ENCODE results near the gene CSF3. TPM values are rescaled to one million over a fixed set of nuclear protein-coding genes. Genes with fewer than 3 reads are reported as not detected.

The CSF3 gene
- polyA plus RNA-seq, 4 donors: 2.0 to 2.8 TPM; not detected in 2

DNA sequence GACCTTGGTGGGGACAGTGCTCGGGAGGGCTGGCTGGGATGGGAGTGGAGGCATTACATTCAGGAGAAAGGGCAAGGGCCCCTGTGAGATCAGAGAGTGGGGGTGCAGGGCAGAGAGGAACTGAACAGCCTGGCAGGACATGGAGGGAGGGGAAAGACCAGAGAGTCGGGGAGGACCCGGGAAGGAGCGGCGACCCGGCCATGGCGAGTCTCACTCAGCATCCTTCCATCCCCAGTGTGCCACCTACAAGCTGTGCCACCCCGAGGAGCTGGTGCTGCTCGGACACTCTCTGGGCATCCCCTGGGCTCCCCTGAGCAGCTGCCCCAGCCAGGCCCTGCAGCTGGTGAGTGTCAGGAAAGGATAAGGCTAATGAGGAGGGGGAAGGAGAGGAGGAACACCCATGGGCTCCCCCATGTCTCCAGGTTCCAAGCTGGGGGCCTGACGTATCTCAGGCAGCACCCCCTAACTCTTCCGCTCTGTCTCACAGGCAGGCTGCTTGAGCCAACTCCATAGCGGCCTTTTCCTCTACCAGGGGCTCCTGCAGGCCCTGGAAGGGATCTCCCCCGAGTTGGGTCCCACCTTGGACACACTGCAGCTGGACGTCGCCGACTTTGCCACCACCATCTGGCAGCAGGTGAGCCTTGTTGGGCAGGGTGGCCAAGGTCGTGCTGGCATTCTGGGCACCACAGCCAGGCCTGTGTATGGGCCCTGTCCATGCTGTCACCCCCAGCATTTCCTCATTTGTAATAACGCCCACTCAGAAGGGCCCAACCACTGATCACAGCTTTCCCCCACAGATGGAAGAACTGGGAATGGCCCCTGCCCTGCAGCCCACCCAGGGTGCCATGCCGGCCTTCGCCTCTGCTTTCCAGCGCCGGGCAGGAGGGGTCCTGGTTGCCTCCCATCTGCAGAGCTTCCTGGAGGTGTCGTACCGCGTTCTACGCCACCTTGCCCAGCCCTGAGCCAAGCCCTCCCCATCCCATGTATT lies 1.1 kb downstream of the CSF3 start:
- H3K9me3 ChIP-seq (ENCODE audit: control insufficient read depth in 2 of 2, insufficient read depth in 1 of 2, low read depth in 1 of 2, low read length in 1 of 2): no peaks in the 10 kb centered on the region
- H3K27me3 ChIP-seq (ENCODE audit: control insufficient read depth in 3 of 3, insufficient read depth in 3 of 3, low read length in 3 of 3): no peaks in the 10 kb centered on the region
- WGBS, 3 donors: 80 to 84% (median 82%) methylated on average over 22 to 26 of the region's 26 CpGs
- no peak for FAIRE-seq
- H3K36me3 ChIP-seq (ENCODE audit: control insufficient read depth in 3 of 3, insufficient read depth in 2 of 3, low read depth in 1 of 3, low read length in 3 of 3): peaks cover 6 to 43% (median 8%) of the 10 kb centered on the region in 3 donors
- H3K4me3 ChIP-seq (ENCODE audit: low read depth in 1 of 3, low read length in 3 of 3): no peak overlapping the region
- peaks cover 0 to 16% (median 0%) of the 10 kb centered on the region in 3 donors for H3K4me1 ChIP-seq (ENCODE audit: control insufficient read depth in 3 of 3, insufficient read depth in 2 of 3, low read depth in 1 of 3, low read length in 2 of 3)
- no peak for DNase-seq
- H3K27ac ChIP-seq (ENCODE audit: low read depth in 1 of 3, low read length in 2 of 3): no peak overlapping the region

DNA sequence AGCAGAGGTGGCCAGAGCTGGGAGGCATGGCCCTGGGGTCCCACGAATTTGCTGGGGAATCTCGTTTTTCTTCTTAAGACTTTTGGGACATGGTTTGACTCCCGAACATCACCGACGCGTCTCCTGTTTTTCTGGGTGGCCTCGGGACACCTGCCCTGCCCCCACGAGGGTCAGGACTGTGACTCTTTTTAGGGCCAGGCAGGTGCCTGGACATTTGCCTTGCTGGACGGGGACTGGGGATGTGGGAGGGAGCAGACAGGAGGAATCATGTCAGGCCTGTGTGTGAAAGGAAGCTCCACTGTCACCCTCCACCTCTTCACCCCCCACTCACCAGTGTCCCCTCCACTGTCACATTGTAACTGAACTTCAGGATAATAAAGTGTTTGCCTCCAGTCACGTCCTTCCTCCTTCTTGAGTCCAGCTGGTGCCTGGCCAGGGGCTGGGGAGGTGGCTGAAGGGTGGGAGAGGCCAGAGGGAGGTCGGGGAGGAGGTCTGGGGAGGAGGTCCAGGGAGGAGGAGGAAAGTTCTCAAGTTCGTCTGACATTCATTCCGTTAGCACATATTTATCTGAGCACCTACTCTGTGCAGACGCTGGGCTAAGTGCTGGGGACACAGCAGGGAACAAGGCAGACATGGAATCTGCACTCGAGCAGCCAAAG lies 2.3 kb downstream of the CSF3 start:
- Histone ChIP-seq H3K36me3 (ENCODE audit: control insufficient read depth in 3 of 3, insufficient read depth in 2 of 3, low read depth in 1 of 3, low read length in 3 of 3) (peaks cover 6 to 56% (median 20%) of the 10 kb centered on the region in 3 donors), H3K4me3 (ENCODE audit: low read depth in 1 of 3, low read length in 3 of 3) (no peak overlapping the region), H3K27ac (ENCODE audit: low read depth in 1 of 3, low read length in 2 of 3) (peak overlapping the region in 1 of 3 donors; percentile 26), H3K4me1 (ENCODE audit: control insufficient read depth in 3 of 3, insufficient read depth in 2 of 3, low read depth in 1 of 3, low read length in 2 of 3) (peaks cover 0 to 16% (median 0%) of the 10 kb centered on the region in 3 donors), H3K9me3 (ENCODE audit: control insufficient read depth in 2 of 2, insufficient read depth in 1 of 2, low read depth in 1 of 2, low read length in 1 of 2) (no peaks in the 10 kb centered on the region), H3K27me3 (ENCODE audit: control insufficient read depth in 3 of 3, insufficient read depth in 3 of 3, low read length in 3 of 3) (no peaks in the 10 kb centered on the region)
- FAIRE-seq (no peak), DNase-seq (no peak)
- 56 to 59% (median 58%) methylated on average over 15 of the region's 15 CpGs for WGBS, 3 donors

DNA sequence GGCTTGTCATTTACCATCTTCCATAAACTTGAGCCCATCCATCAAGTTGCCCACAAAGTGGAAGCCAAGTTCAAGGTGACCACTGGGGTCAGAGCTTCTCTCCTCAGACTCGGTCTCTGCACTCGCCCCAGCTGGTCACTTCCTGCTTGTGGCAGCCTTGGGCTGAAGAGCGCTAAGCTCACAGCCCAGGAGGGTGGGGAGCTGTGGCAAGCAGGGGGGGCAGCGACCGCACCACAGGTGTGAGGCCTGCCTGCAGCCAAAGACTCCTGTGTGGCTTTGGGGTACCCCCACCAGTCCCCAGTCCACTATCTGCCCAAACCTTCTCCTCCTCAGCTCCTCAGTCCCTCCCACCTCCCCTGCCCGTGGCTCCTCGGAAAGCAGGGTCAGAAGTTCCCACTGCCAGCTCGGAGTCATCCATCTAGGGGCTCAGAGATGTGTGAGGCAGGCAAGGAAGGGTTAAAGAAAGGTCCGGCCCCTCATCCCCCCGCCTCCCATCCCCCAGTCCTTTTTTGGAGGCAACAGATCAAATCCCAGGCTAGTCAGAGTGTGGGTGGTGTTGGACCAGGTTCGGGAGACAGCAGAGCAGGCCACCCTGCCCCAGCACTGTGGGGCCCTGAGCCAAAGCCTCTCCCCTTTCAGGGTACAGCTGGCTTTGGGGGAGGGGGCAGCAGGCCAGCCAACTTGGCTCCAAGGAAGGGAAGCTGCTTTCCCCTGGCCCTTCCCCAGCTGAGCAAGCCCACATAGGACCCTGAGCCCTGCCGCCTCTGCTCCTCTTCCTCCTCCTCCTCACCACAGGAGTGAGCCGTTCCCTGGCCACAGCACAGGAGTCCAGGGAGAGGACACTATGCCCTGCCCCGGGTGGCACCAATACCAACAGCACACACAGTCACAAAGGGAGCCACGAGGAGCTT lies 3.2 kb downstream of the CSF3 start:
- Histone ChIP-seq H3K4me3 (ENCODE audit: low read depth in 1 of 3, low read length in 3 of 3) (no peak overlapping the region), H3K27me3 (ENCODE audit: control insufficient read depth in 3 of 3, insufficient read depth in 3 of 3, low read length in 3 of 3) (no peaks in the 10 kb centered on the region), H3K27ac (ENCODE audit: low read depth in 1 of 3, low read length in 2 of 3) (peak overlapping the region in 1 of 3 donors; percentile 32), H3K9me3 (ENCODE audit: control insufficient read depth in 2 of 2, insufficient read depth in 1 of 2, low read depth in 1 of 2, low read length in 1 of 2) (no peaks in the 10 kb centered on the region), H3K36me3 (ENCODE audit: control insufficient read depth in 3 of 3, insufficient read depth in 2 of 3, low read depth in 1 of 3, low read length in 3 of 3) (peaks cover 10 to 65% (median 22%) of the 10 kb centered on the region in 3 donors), H3K4me1 (ENCODE audit: control insufficient read depth in 3 of 3, insufficient read depth in 2 of 3, low read depth in 1 of 3, low read length in 2 of 3) (peaks cover 0 to 20% (median 0%) of the 10 kb centered on the region in 3 donors)
- WGBS, 3 donors: 52 to 65% (median 62%) methylated on average over 12 to 15 of the region's 15 CpGs
- DNase-seq (no peak), FAIRE-seq (no peak)

DNA sequence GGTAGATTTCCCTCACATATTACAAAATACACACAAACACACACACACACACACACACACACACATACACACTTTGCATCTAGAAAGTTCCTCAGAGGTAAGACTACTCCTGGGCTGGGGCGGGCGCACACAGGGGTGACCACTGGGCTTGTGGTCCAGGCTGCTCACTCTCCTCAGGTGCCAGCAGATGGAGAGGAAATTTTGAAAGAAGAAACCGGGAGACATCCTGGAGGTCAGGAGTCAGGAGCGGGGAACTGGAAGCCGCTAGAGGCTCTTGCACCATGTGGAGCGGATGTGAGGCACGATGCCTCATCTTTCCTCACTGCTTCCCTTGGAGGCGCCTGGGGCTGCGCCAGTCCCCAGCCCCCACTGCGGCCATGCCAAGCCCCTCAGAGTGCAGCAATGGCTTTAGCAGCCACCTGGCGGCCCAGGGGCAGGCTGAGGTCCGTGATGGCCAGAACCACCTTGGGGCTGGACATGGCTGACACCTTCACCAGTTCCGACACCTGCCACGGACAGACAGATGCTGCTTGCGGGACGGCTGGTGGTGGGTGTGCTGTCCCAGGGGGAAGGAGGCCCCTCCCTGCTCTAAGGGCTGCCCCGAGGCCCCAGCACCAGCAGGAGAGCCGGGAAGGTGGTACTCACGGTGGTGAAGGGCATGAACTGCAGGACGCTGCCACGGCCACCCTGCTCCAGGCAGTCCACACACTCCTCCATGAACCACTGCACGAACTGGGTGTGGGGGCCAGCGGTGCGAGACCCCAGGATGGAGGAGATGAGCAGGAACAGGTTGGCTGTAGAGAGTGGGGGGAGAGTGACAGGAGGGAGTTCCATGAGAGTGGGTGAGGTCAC lies 4.1 kb downstream of the CSF3 start:
- H3K36me3 ChIP-seq (ENCODE audit: control insufficient read depth in 3 of 3, insufficient read depth in 2 of 3, low read depth in 1 of 3, low read length in 3 of 3): peaks cover 12 to 74% (median 22%) of the 10 kb centered on the region in 3 donors
- no peak for DNase-seq
- peaks cover 0 to 20% (median 0%) of the 10 kb centered on the region in 3 donors for H3K4me1 ChIP-seq (ENCODE audit: control insufficient read depth in 3 of 3, insufficient read depth in 2 of 3, low read depth in 1 of 3, low read length in 2 of 3)
- peak overlapping the region in 1 of 3 donors; percentile 32 for H3K27ac ChIP-seq (ENCODE audit: low read depth in 1 of 3, low read length in 2 of 3)
- no peaks in the 10 kb centered on the region for H3K27me3 ChIP-seq (ENCODE audit: control insufficient read depth in 3 of 3, insufficient read depth in 3 of 3, low read length in 3 of 3)
- no peak for FAIRE-seq
- WGBS, 3 donors: 84 to 92% (median 89%) methylated on average over 24 of the region's 24 CpGs
- no peak overlapping the region for H3K4me3 ChIP-seq (ENCODE audit: low read depth in 1 of 3, low read length in 3 of 3)
- H3K9me3 ChIP-seq (ENCODE audit: control insufficient read depth in 2 of 2, insufficient read depth in 1 of 2, low read depth in 1 of 2, low read length in 1 of 2): no peaks in the 10 kb centered on the region

DNA sequence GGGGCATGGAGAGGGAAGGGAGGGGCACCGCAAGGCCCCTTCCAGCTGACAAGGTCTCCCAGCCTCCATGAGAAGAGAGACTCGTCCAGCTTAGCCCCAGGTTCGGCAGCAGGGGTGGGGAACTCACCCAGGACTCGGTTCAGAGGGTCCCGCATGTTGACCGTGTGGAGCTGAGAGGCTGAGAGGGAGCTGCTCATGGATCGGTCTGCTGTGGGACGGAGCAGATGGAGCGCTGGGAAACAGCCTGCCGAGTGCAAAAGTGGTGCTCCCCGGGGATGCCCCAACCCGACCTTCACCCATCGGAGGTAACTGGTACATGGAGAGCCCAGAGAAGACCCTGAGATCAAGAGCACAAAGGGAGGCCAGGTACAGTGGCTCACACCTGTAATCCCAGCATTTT lies 4.9 kb downstream of the CSF3 start:
- Histone ChIP-seq H3K27me3 (ENCODE audit: control insufficient read depth in 3 of 3, insufficient read depth in 3 of 3, low read length in 3 of 3) (no peaks in the 10 kb centered on the region), H3K27ac (ENCODE audit: low read depth in 1 of 3, low read length in 2 of 3) (no peak overlapping the region), H3K36me3 (ENCODE audit: control insufficient read depth in 3 of 3, insufficient read depth in 2 of 3, low read depth in 1 of 3, low read length in 3 of 3) (peaks cover 12 to 80% (median 22%) of the 10 kb centered on the region in 3 donors), H3K4me3 (ENCODE audit: low read depth in 1 of 3, low read length in 3 of 3) (no peak overlapping the region), H3K4me1 (ENCODE audit: control insufficient read depth in 3 of 3, insufficient read depth in 2 of 3, low read depth in 1 of 3, low read length in 2 of 3) (peaks cover 0 to 12% (median 0%) of the 10 kb centered on the region in 3 donors), H3K9me3 (ENCODE audit: control insufficient read depth in 2 of 2, insufficient read depth in 1 of 2, low read depth in 1 of 2, low read length in 1 of 2) (no peaks in the 10 kb centered on the region)
- DNase-seq (no peak), FAIRE-seq (no peak)
- 92 to 93% (median 92%) methylated on average over 13 of the region's 13 CpGs for WGBS, 3 donors

DNA sequence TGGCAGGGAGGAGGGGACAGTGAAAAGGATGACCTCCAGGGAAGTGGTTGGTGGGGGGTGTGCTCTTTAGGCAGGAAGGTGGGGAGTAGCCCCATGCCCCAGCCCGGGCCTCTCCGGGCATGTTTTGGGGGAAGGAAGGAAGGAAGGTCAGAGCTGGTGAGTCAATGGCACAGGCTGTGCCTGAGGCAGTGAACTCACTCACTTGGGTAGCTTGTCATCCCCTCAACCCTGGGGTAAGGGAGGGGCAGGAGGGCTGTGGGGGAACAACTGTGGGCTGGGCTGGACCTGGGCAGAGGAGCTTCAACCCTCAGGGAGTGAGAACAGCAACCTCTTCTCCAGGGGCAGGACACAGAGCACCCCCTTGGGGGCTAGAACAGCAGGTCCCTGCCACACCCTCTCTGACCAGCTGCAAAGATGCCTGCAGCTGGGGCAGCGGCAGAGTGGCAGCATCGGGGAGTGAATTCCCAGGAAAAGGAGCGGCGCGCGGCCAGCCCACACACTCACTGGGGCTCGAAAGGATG lies 6.3 kb downstream of the CSF3 start:
- Histone ChIP-seq H3K4me1 (ENCODE audit: control insufficient read depth in 3 of 3, insufficient read depth in 2 of 3, low read depth in 1 of 3, low read length in 2 of 3) (peaks cover 0 to 7% (median 0%) of the 10 kb centered on the region in 3 donors), H3K9me3 (ENCODE audit: control insufficient read depth in 2 of 2, insufficient read depth in 1 of 2, low read depth in 1 of 2, low read length in 1 of 2) (no peaks in the 10 kb centered on the region), H3K36me3 (ENCODE audit: control insufficient read depth in 3 of 3, insufficient read depth in 2 of 3, low read depth in 1 of 3, low read length in 3 of 3) (peaks cover 15 to 93% (median 30%) of the 10 kb centered on the region in 3 donors), H3K27ac (ENCODE audit: low read depth in 1 of 3, low read length in 2 of 3) (peak overlapping the region in 1 of 3 donors; percentile 4), H3K4me3 (ENCODE audit: low read depth in 1 of 3, low read length in 3 of 3) (no peak overlapping the region), H3K27me3 (ENCODE audit: control insufficient read depth in 3 of 3, insufficient read depth in 3 of 3, low read length in 3 of 3) (no peaks in the 10 kb centered on the region)
- FAIRE-seq: no peak
- DNase-seq: no peak
- WGBS, 3 donors: 84 to 92% (median 86%) methylated on average over 9 of the region's 9 CpGs

DNA sequence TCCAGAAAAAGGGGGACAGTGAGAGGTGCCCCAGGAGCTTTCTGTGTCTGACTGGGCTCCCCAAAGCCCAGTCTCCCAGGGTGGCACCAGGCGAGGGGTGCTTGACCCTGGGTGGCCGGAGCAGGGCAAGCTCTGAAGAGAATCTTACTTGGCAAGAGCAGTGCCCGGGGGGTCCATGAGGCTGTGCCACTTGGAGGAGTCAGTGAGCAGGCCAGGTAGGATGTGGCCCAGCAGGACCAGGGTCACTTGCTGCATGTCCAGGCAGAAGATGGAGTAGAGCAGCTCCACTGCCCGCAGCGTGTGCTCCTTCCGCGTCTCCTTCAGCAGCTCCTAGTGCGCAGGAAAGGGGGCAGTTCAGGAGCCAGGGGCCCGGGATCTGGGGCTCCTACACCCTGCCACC lies 7.3 kb downstream of the CSF3 start:
- Histone ChIP-seq H3K27ac (ENCODE audit: low read depth in 1 of 3, low read length in 2 of 3) (no peak overlapping the region), H3K27me3 (ENCODE audit: control insufficient read depth in 3 of 3, insufficient read depth in 3 of 3, low read length in 3 of 3) (no peaks in the 10 kb centered on the region), H3K4me1 (ENCODE audit: control insufficient read depth in 3 of 3, insufficient read depth in 2 of 3, low read depth in 1 of 3, low read length in 2 of 3) (peaks cover 0 to 11% (median 0%) of the 10 kb centered on the region in 3 donors), H3K36me3 (ENCODE audit: control insufficient read depth in 3 of 3, insufficient read depth in 2 of 3, low read depth in 1 of 3, low read length in 3 of 3) (peaks cover 15 to 97% (median 30%) of the 10 kb centered on the region in 3 donors), H3K9me3 (ENCODE audit: control insufficient read depth in 2 of 2, insufficient read depth in 1 of 2, low read depth in 1 of 2, low read length in 1 of 2) (no peaks in the 10 kb centered on the region), H3K4me3 (ENCODE audit: low read depth in 1 of 3, low read length in 3 of 3) (no peak overlapping the region)
- 95 to 97% (median 96%) methylated on average over 9 of the region's 9 CpGs for WGBS, 3 donors
- DNase-seq (no peak), FAIRE-seq (no peak)
